ENCODE results near the gene DYSF. TPM values are rescaled to one million over a fixed set of nuclear protein-coding genes. Genes with fewer than 3 reads are reported as not detected.

Gene DYSF
- total RNA-seq, 1 experiment from 2014 or later: 3.7 TPM

DNA sequence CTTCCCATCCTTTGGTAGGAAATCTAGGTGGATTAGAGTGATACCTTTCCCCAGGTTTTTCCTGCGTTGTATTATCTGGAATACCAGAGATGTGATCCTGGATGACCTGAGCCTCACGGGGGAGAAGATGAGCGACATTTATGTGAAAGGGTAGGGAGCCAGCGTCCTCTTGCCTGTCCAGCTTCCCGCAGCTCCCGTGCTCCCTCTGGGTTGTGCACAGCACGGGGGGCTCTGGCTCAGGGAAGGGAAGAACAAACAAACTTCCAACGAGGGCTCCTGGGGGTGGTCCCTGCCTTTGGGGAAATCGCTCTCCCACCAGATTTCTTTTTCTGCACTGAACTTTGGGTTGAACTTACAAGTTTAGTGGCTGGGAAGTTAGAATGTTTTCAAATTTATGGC, 215.7 kb downstream of the DYSF start:
- no peak for DNase-seq (ENCODE audit: low read depth)

DNA sequence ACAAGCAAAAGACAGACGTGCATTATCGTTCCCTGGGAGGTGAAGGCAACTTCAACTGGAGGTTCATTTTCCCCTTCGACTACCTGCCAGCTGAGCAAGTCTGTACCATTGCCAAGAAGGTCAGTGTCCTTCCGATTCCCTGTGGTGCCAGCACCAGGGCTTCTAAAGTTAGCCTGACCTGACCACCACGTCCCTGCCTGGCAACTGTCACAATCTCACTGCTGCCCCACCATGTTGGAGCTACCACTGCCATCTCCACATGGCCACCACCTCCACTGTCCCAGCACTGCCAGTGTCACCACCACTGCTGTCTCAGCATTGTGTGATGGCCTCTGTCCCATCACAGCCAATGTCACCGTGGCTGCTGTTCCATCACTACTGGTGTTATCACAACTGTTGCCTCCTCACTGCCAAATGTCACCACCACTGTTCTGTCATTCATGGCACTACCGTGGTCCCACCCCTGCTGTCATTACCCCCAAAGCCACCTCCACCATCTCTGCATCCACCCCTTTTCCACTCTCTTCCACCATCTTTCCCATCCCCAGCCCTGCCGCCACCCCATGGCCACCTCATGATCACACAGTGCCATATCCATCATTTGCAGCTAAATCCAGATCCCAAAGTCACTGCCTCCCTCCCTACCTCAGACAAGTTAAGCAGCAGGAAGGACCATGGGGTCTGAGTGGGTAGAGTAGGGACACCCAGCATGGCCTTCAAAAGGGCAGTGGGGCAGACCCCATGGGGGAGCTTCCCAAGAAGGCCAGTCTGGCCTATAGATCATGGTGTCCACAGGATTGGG, 216.5 kb downstream of the DYSF start:
- DNase-seq (ENCODE audit: low read depth): no peak

DNA sequence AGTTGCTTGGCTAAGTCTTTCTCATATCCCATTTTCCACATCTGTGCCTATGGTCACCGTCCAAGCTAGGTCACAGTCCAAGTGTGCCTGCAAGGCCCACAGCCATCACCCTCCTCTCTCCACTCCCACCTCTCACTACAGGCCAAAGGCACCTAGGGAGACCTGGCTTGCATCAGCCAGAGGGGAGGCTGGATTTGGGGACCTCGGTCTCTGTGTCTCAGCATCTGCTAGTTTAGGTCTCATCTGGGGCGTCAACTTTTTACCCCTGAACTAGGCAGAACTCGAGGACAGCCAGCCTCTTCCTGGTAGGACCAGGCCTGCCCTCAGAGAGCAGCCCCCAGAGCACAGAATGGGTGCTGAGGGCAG, 217.1 kb downstream of the DYSF start:
- DNase-seq (ENCODE audit: low read depth): no peak

DNA sequence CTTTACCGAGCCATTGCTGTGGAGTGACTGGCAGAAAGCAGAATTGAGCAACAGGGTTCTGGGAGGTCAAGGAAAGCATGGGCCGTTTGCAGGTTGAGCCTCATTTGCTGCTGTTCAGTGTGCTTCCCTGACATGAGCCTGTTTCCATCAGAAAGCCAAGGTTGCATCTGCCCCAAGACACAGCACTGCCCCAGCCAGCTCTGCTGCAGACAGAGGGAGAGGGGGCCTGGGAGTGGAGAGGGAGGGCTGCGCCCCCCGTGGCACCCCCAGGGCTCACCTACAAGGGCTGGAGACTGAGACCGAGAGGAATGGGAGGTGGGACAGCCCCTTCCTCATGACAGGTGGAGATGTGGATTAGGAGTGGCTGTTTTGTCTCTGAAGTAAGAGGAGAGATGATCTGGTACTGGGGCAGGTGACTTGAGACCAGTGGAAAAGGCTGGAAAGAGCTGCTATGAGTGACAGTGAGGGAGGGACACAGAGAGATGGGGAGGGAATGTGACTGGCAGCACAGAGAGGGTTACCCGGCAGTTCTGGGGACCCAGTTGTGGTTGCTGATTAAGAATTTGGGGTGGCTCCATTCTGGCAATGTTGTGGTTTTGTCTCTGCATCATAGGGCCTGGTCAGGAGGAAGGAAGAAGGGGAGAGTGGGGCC, 218.0 kb downstream of the DYSF start:
- no peak for DNase-seq (ENCODE audit: low read depth)

DNA sequence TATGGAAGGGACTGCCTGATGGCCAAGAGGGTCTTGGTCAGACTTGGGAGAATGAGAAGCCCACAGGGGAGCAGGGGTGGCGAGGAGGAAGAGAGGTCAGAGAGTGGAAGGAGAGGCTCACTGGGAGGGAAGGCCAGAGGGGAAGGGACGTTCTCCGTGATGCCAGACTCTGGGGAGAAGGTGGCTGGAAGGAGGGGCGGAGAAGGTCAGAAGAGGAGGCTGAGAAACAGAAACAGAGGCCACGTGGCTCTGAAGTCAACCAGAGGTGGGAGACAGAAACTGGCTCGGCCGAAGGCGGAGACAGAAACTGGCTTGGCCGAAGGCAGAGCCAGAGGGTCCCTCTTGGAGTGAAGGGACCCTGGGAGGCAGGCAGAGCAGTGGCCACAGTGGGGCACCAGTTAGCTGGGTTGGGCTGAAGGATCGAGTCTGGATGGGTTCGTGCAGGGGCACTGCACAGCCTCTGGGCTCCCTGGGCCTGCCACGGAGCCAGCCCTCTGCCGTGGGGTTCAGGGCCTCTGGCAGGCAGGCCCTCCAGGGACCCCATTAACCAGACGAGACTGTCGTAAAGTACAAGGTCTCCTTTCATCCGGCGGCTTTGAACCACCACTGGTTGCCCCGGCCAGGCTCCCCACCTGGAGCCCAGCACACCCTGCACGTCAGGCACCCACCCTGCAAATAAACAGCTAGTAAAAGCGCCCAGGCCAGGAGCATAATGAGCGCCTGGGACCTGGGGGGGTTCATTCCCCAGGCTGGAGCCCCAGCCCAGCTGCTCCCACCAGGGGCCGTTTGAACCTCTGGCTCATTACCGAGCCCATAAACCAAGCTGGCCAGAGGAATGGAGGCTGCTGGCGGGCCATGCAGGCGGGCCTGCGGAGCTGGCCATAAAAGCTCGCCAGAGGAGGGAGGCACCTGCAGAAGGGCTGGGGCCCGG, 218.8 kb downstream of the DYSF start:
- DNase-seq (ENCODE audit: low read depth): no peak

DNA sequence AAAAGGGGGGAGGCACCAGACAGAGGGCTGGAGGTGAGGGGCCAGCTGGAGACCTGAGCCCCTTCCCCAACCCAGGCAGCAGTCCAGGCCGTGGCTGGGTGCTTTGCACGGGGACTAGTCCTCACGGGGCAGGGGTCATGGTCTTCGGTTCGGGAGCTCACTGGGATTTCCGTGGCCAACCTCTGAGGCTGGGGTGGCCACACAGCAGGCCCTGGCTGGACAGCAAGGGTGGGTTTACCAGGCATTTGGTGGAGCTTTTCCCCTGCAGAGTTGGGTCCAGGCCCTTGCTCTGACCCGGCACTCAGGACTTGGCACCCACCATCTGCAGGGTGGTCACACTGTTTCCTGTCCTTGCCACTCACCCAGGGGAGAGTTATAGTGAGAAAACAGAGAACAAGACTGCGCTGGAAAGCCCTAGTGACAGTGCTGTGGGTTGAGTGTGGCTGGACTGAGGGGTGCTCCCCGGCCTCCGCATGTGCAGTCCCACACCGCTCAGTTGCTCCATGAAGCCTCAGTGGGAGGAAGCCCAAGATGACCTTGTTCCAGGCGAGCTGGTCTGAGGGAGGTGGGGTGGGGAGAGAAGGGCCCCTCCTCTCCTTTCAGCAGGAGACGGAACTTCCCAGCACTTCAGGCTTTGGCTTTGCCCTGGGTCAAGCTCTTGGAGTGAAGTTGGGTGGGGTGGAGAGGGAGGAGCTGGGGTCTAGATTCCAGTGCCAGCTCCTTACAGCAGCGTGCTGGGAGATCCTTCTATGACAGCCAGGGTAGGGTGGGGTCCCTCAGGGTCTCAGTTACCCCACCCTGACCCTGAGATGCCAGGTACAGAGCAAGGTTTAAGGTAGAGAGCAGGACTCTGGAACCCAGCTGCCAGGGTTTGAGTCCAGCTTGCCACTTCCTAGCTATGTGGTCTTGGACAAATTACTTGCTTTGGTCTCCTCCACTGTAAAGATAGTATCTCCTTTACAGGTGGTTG, 219.8 kb downstream of the DYSF start:
- DNase-seq (ENCODE audit: low read depth): no peak

DNA sequence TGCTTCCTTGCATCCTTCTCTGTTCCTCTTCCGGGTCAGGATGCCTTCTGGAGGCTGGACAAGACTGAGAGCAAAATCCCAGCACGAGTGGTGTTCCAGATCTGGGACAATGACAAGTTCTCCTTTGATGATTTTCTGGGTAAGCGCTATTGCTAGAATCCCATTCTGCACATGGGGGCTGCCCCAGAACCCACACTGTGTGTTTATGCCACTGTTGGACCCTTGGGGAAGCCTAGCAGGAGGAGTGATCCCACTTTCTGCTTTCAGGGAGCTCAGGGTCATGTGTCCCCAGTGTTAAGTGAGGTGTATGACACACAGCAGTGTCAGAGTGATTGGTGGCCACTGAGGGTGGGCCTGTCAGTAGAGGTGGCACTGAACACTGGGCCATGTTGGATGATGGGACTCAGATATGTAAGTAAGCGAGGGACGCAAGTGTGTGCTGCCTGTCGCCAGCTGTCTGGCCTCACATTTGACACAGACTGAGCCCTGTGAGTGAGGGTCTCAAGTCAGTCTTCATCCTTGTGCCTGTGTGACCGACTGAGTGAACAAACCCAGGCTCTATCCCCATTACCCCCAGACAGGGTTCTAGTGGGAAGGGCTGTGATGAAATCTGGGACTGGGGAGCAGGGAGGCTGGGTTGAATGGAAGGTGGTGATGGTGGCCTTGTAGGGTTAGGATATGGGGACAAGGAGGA, 220.9 kb downstream of the DYSF start:
- DNase-seq (ENCODE audit: low read depth): no peak

DNA sequence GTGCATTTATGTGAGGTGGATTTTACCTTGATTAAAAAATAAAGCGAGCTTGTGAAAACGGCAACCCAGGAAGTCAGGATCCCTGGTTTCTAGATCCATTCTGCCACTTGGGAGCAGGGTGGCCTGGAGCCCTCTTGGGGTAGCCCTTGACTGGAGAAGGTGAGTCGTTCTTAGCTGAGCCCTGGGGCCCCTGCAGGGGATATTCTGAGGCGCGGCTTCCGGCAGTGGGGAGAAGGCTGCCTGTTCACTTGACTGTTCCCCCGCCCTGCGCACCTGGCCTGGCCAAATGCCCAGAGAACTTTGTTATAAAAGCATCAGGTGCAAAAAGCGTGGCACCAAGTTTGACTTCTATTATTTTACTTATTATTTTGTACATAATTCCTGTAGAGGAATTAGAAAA, 221.9 kb downstream of the DYSF start:
- no peak for DNase-seq (ENCODE audit: low read depth)

DNA sequence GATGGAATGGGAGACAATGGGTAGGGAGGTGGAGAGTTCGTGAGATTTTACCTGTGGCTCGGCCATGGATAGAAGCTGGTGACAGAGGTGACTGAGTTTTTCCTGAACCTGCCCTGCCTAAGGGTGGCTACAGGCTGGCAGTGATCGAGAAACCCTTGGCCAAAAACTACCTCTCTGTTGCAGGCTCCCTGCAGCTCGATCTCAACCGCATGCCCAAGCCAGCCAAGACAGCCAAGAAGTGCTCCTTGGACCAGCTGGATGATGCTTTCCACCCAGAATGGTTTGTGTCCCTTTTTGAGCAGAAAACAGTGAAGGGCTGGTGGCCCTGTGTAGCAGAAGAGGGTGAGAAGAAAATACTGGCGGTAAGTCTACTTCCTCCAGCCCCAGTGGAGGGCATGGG, 225.5 kb downstream of the DYSF start:
- no peak for DNase-seq (ENCODE audit: low read depth)

DNA sequence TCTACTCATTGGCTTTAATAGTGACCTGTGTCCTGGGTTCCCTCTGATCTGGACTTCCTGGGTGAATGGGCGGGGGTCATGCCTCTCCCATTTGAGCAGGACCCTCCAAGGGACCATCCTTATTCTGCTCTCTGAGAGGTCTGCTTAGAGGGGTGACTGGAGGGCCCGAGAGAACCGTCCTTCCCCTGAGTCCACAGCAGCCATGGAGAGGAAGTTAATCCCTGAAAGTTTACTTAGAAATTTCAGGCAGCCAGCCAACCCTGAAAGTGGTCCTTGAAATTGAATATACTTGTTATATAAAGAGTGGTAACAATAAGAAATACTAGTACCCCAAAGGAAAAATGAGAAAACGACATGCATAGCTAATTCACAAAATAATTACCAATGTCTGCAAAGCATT, 226.1 kb downstream of the DYSF start:
- no peak for DNase-seq (ENCODE audit: low read depth)

DNA sequence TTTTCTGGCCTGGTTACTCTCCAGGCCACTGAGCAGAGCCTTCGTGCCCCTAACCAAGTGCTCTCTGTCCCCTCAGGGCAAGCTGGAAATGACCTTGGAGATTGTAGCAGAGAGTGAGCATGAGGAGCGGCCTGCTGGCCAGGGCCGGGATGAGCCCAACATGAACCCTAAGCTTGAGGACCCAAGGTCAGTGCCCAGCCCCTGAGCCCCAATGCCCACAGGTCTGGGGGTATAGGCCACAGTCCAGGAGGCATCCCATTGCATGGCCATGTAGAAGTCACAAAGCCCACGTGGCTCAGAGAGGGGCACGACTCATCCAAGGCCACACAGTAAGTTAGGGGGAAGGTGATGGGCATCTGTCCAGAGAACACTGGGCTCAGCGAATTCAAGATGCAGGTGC, 227.6 kb downstream of the DYSF start:
- DNase-seq (ENCODE audit: low read depth): no peak

DNA sequence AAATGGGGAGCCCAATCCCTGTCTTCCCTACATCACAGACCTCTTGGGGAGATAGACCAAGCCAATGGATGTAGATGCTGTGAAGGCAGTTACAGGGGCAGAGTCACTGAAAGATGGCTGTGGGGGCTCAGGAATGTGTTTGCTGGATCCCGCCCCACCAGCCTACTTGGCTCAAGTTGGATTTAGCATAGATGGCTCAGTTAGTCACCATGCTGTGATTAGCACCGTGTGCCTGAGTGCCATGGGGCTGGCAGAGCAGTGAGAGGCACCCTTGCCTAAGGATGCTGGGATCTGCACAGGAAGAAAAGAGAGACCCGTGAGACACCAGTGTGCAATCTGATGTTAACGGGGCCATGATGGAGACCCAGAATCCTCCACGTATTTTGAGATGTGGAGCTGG, 228.3 kb downstream of the DYSF start:
- no peak for DNase-seq (ENCODE audit: low read depth)

DNA sequence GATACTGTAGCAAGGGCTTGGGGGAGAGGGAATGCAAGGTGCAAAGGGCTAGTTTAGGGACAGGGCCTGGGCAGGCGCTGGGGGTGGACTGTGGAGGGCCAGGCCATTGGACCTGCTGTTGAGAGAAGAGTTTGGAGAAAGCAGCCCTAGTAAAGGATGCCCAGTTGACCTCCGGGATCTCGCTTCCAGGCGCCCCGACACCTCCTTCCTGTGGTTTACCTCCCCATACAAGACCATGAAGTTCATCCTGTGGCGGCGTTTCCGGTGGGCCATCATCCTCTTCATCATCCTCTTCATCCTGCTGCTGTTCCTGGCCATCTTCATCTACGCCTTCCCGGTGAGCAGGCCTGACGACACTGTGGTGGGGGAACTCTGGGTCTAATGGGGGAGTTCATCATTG, 229.0 kb downstream of the DYSF start:
- no peak for DNase-seq (ENCODE audit: low read depth)

DNA sequence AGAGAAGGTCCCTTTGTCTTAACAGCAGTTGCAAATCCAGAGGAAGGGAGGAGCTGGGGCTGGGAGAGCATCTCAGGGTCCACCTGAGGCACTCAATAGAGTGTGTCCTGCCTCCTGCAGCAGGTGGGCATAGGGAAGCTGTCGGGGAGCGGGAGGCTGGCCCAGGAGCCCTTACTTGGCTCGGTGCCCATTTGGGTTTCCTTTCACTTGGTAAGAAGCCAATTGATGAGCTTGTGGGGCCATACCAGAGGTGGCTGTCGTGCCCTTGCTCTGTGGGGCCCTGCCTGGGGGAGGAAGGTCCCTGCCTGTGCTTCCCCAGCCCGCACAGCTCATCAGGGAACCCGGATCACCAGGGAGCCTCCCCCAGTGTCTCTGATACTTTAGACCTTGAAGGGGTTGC, 229.7 kb downstream of the DYSF start:
- DNase-seq (ENCODE audit: low read depth): no peak

DNA sequence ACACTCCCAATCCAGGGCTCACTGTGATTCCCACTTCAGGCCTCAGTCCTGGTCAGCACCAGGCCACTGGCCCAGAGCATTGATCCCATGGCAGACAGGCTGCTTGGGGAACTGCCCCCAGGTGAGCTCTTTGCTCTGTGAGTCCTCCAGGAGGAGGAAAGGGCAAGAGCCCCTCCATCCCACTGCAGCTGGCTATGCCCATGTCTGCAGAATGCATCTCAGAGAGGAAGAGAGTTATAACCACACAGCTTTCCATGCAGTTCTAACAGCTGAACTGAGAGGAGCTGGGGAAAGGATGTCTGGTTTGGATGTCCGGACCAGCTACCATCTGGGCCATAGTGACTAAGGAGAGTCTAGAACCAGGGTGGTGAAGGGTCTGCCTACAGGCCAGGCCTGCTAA, 230.3 kb downstream of the DYSF start:
- no peak for DNase-seq (ENCODE audit: low read depth)

DNA sequence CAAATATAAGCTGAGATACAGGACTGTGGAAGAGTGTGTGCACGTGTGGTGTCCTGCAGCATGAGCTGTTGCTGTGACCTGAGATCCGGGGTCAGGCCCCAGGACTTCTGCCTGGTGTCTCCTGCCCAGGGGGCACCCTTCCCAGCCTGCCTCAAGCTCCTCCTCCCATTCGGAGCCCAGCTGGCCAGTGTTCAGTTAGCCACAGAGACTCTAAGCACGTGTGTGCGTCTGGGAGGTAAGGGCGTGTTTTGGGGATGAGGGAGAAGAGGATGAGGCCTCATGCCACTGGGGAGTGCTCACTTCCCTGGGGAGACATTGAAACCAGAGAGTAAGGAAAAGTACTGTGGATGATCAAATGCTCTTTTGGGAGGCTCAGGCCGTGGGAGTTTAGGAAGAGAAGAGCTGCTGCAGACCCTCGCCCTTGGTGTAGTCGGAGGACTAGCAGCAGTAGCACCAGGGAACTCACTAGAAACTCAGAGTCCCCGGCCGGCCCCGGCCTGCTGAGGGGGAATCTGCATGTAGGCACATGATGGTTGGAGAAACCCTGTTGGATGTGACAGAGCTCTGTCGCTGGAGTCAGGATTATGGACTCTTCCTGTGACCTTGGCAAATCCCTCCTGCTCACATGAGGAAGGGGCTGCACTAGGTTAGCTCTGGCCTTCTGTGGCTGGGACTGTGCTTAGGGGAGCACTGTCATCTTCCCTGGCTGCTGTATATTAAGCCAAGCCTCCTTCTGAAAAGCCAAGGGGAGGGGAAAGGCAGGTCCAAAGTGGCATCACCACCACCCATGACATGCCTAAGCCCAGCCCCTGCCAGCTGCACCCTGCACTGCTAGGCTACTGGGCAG, 231.1 kb downstream of the DYSF start:
- DNase-seq (ENCODE audit: low read depth): no peak

DNA sequence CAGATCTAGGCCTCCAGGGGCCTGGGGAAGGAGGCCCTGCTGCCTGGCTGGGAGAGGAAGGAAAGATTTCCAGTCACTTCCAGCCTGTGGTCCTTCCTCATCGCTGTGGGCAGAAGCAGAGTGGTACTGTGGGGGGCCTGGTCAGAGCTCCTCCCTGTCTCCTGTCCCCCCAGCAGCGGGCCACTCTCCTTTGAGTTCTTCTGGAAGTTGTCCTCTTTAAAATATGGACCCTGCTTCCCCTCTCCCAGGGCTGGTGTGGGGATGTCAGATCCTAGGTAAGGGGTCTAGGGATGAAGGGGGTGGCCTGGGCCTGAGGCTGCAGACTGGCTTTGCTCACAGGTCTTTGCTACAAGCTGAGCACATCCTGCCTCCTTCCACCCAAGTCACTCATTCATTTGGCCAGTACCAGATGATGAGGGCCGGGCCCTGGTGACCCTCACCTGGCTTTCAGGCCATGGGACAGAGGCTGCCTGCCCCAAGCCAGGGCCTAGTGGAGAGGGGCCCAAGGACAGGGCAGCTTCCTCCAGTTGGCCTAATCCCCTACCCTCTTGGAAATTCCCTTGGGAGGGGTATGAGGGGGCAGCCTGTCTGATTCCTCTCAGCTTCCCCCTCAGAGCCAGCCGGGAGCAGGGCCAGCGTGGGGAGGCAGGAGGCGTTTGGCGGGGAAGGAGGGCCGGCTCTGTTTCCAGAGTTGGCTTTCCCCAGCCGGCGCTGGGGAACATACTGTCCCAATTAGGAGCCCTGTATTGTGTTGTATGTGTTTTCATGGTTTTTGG, 231.9 kb downstream of the DYSF start:
- DNase-seq (ENCODE audit: low read depth): no peak

DNA sequence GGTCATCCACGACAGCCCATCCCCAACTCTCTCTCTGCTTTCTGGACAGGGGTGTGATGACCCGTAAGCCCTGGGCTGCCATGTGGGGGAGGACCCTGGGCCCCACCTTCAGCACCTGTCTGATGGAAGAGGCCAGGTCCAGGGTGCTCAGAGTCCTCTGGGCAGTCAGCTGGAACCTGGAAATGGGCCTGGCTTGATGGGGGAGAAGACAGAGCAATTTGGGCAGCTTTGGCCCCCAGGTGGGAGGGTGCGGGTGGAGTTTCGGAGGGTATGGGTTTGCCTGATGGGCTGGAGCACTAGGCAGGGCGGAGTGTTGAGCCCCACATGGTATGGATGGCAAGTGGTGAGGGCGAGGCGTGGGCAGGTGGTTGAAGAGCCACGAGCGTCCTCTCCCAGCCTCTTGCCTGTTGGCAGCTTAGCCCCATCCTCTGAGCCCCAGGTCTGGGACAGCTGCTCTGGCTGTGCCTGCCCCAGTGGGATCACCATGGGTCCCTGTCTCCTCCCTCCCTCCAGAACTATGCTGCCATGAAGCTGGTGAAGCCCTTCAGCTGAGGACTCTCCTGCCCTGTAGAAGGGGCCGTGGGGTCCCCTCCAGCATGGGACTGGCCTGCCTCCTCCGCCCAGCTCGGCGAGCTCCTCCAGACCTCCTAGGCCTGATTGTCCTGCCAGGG, 232.7 kb downstream of the DYSF start:
- DNase-seq (ENCODE audit: low read depth): no peak
